SK-N-SH treated with all-trans-retinoic acid at 6 μM for 48 hours (cell line): ENCODE data around the gene IFI44L.

Source experiments
- ATAC-seq: fragments of 200-7000 bp; cut with Tn5 transposase; 3 replicates; pipeline ENCODE4 v1.9.1; 2020; ENCODE audit warnings: mild to moderate bottlenecking, moderate library complexity
- ARNTL ChIP-seq: fragments of 450-650 bp; formaldehyde crosslinking; IDR thresholded peaks from 2 replicates; pipeline ENCODE4 v1.5.0; 2020; ENCODE audit warnings: low read depth, mild to moderate bottlenecking, moderate library complexity, borderline replicate concordance
- CSDC2 ChIP-seq: fragments of 250-450 bp; sonication (Bioruptor Pico); IDR thresholded peaks from 2 replicates; pipeline ENCODE4 v1.5.0; 2020; ENCODE audit warnings: mild to moderate bottlenecking, moderate library complexity
- ESRRG ChIP-seq: fragments of 250-450 bp; sonication (Bioruptor Pico); IDR thresholded peaks from 2 replicates; pipeline ENCODE4 v1.6.1; 2021; ENCODE audit warnings: mild to moderate bottlenecking
- ISL1 ChIP-seq: fragments of 250-450 bp; sonication (Bioruptor Pico); IDR thresholded peaks from 2 replicates; pipeline ENCODE4 v2.1.2; 2022; ENCODE audit warnings: mild to moderate bottlenecking, moderate library complexity
- OSR1 ChIP-seq: fragments of 250-450 bp; sonication (Bioruptor Pico); IDR thresholded peaks from 2 replicates; pipeline ENCODE4 v1.8.0; 2022; ENCODE audit warnings: moderate library complexity, mild to moderate bottlenecking, inconsistent platforms
- PPARA ChIP-seq: fragments of 250-450 bp; sonication (Bioruptor Pico); IDR thresholded peaks from 2 replicates; pipeline ENCODE4 v1.5.0; 2020; ENCODE audit warnings: mild to moderate bottlenecking, borderline replicate concordance
- SNAI2 ChIP-seq: fragments of 250-450 bp; sonication (Bioruptor Pico); IDR thresholded peaks from 2 replicates; pipeline ENCODE4 v1.5.0; 2020; ENCODE audit warnings: mild to moderate bottlenecking, moderate library complexity
- TCF4 ChIP-seq: fragments of 250-450 bp; sonication (Bioruptor Pico); IDR thresholded peaks from 2 replicates; pipeline ENCODE4 v1.8.0; 2021; ENCODE audit warnings: mild to moderate bottlenecking, moderate library complexity, borderline replicate concordance
- TOX ChIP-seq: fragments of 250-450 bp; sonication (Bioruptor Pico); IDR thresholded peaks from 2 replicates; pipeline ENCODE4 v1.8.0; 2021; ENCODE audit warnings: mild to moderate bottlenecking, moderate library complexity, borderline replicate concordance
- TSHZ2 ChIP-seq: fragments of 250-450 bp; sonication (Bioruptor Pico); IDR thresholded peaks from 2 replicates; pipeline ENCODE4 v1.5.0; 2020; ENCODE audit warnings: mild to moderate bottlenecking, moderate library complexity
- ZC3H10 ChIP-seq: fragments of 250-450 bp; sonication (Bioruptor Pico); IDR thresholded peaks from 2 replicates; pipeline ENCODE4 v1.5.1; 2021; ENCODE audit warnings: mild to moderate bottlenecking, moderate library complexity
- ZFP30 ChIP-seq: fragments of 450-650 bp; formaldehyde crosslinking; IDR thresholded peaks from 2 replicates; pipeline ENCODE4 v1.5.0; 2022; ENCODE audit warnings: mild to moderate bottlenecking, moderate library complexity
- ZNF565 ChIP-seq: fragments of 450-650 bp; formaldehyde crosslinking; conservative IDR thresholded peaks from 2 replicates; pipeline ENCODE4 v1.5.0; 2020; ENCODE audit warnings: low read depth, mild to moderate bottlenecking, moderate library complexity
- ZNF70 ChIP-seq: fragments of 450-650 bp; formaldehyde crosslinking; IDR thresholded peaks from 2 replicates; pipeline ENCODE4 v1.5.0; 2020; ENCODE audit warnings: mild to moderate bottlenecking, moderate library complexity
- ZNF8 ChIP-seq: fragments of 450-650 bp; formaldehyde crosslinking; IDR thresholded peaks from 2 replicates; pipeline ENCODE4 v1.5.0; 2020; ENCODE audit warnings: mild to moderate bottlenecking, moderate library complexity
- TF ChIP-seq, protein P1 (sequence below): fragments of 250-450 bp; sonication (Bioruptor Pico); IDR thresholded peaks from 2 replicates; pipeline ENCODE4 v1.8.0; 2021; ENCODE audit warnings: low read depth, mild to moderate bottlenecking, moderate library complexity, borderline replicate concordance
- TF ChIP-seq, protein P2 (sequence below): fragments of 250-450 bp; sonication (Bioruptor Pico); IDR thresholded peaks from 2 replicates; pipeline ENCODE4 v1.5.1; 2020; ENCODE audit warnings: low read depth, mild to moderate bottlenecking, moderate library complexity
- TF ChIP-seq, protein P3 (sequence below): fragments of 250-450 bp; sonication (Bioruptor Pico); IDR thresholded peaks from 2 replicates; pipeline ENCODE4 v1.8.0; 2020; ENCODE audit warnings: mild to moderate bottlenecking, moderate library complexity, borderline replicate concordance
- TF ChIP-seq, protein P4 (sequence below): fragments of 250-450 bp; sonication (Bioruptor Pico); IDR thresholded peaks from 2 replicates; pipeline ENCODE4 v1.5.1; 2021; ENCODE audit warnings: mild to moderate bottlenecking, moderate library complexity

The IFI44L gene

GRCh38 chr1:78663923-78664322 lies 43.7 kb downstream of the IFI44L start:
- TF ChIP-seq PPARA (CRISPR knock-in tag) (no peak), OSR1 (CRISPR knock-in tag) (no peak), TOX (CRISPR knock-in tag) (no peak), ISL1 (CRISPR knock-in tag) (no peak), SNAI2 (no peak), ZNF8 (CRISPR knock-in tag) (no peak), TCF4 (no peak), ZNF565 (CRISPR knock-in tag) (no peak), CSDC2 (CRISPR knock-in tag) (no peak), ZNF70 (CRISPR knock-in tag) (no peak), ZFP30 (CRISPR knock-in tag) (no peak), ESRRG (CRISPR knock-in tag) (no peak), TSHZ2 (CRISPR knock-in tag) (no peak), ZC3H10 (CRISPR knock-in tag) (no peak), ARNTL (CRISPR knock-in tag) (no peak)
- TF ChIP-seq, protein P1, sequence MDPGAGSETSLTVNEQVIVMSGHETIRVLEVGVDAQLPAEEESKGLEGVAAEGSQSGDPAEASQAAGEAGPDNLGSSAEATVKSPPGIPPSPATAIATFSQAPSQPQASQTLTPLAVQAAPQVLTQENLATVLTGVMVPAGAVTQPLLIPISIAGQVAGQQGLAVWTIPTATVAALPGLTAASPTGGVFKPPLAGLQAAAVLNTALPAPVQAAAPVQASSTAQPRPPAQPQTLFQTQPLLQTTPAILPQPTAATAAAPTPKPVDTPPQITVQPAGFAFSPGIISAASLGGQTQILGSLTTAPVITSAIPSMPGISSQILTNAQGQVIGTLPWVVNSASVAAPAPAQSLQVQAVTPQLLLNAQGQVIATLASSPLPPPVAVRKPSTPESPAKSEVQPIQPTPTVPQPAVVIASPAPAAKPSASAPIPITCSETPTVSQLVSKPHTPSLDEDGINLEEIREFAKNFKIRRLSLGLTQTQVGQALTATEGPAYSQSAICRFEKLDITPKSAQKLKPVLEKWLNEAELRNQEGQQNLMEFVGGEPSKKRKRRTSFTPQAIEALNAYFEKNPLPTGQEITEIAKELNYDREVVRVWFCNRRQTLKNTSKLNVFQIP, result no peak
- TF ChIP-seq, protein P2, sequence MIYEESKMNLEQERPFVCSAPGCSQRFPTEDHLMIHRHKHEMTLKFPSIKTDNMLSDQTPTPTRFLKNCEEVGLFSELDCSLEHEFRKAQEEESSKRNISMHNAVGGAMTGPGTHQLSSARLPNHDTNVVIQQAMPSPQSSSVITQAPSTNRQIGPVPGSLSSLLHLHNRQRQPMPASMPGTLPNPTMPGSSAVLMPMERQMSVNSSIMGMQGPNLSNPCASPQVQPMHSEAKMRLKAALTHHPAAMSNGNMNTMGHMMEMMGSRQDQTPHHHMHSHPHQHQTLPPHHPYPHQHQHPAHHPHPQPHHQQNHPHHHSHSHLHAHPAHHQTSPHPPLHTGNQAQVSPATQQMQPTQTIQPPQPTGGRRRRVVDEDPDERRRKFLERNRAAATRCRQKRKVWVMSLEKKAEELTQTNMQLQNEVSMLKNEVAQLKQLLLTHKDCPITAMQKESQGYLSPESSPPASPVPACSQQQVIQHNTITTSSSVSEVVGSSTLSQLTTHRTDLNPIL (CRISPR knock-in tag), result no peak
- TF ChIP-seq, protein P3, sequence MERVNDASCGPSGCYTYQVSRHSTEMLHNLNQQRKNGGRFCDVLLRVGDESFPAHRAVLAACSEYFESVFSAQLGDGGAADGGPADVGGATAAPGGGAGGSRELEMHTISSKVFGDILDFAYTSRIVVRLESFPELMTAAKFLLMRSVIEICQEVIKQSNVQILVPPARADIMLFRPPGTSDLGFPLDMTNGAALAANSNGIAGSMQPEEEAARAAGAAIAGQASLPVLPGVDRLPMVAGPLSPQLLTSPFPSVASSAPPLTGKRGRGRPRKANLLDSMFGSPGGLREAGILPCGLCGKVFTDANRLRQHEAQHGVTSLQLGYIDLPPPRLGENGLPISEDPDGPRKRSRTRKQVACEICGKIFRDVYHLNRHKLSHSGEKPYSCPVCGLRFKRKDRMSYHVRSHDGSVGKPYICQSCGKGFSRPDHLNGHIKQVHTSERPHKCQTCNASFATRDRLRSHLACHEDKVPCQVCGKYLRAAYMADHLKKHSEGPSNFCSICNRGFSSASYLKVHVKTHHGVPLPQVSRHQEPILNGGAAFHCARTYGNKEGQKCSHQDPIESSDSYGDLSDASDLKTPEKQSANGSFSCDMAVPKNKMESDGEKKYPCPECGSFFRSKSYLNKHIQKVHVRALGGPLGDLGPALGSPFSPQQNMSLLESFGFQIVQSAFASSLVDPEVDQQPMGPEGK (CRISPR knock-in tag), result no peak
- no peak for ATAC-seq

DNA sequence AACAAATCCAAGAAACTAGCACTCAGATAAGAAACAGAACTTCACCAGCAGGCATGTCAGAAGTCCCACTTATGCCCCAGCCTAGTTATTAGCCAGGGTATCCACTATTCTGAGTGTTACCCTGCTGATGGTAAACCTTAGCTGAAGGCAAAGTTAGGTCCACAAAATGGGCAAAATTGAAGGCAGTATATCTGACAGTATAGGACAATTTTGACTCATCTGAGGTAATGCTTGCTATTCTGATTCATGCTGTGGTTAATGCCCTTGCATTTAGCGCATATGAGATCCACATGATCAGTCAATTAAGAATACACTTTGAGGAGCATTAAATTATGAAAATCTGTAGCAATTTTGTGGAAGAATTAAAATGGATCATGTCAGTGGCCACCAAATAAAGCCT lies 44.5 kb downstream of the IFI44L start:
- ATAC-seq, result no peak
- TF ChIP-seq ZNF8 (CRISPR knock-in tag), result no peak
- no peak for TF ChIP-seq TSHZ2 (CRISPR knock-in tag)
- TF ChIP-seq, protein P4, sequence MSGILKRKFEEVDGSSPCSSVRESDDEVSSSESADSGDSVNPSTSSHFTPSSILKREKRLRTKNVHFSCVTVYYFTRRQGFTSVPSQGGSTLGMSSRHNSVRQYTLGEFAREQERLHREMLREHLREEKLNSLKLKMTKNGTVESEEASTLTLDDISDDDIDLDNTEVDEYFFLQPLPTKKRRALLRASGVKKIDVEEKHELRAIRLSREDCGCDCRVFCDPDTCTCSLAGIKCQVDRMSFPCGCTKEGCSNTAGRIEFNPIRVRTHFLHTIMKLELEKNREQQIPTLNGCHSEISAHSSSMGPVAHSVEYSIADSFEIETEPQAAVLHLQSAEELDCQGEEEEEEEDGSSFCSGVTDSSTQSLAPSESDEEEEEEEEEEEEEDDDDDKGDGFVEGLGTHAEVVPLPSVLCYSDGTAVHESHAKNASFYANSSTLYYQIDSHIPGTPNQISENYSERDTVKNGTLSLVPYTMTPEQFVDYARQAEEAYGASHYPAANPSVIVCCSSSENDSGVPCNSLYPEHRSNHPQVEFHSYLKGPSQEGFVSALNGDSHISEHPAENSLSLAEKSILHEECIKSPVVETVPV, result no peak
- TF ChIP-seq, protein P3 (CRISPR knock-in tag), result no peak
- TF ChIP-seq ZC3H10 (CRISPR knock-in tag), result no peak
- no peak for TF ChIP-seq OSR1 (CRISPR knock-in tag)
- no peak for TF ChIP-seq ARNTL (CRISPR knock-in tag)
- no peak for TF ChIP-seq ZNF565 (CRISPR knock-in tag)
- no peak for TF ChIP-seq PPARA (CRISPR knock-in tag)
- TF ChIP-seq TOX (CRISPR knock-in tag), result no peak
- TF ChIP-seq, all 23 proteins: peak for 0
